Neutrophil (primary cell): ENCODE results near the gene CD8A.

ENCODE experiments used
- H3K27ac ChIP-seq: fragments of 200-600 bp; sonication (generic); 2 replicates; pipeline ENCODE4 v1.5.1; 2016; ENCODE audit warnings: mild to moderate bottlenecking, moderate library complexity
- H3K27me3 ChIP-seq: fragments of 200-600 bp; sonication (generic); 2 replicates; pipeline ENCODE4 v1.6.0; 2016; ENCODE audit warnings: mild to moderate bottlenecking
- H3K36me3 ChIP-seq: fragments of 200-600 bp; sonication (generic); 2 replicates; pipeline ENCODE4 v1.5.1; 2017
- H3K4me1 ChIP-seq, 2 experiments: fragments of 200-600 bp in 1 of 2; sonication (generic) in 1 of 2; 1 replicate in 1 of 2; 2 replicates in 1 of 2; pipeline versions ENCODE4 v1.5.1 to v1.6.1; 2013 to 2016; ENCODE audit warnings: low read depth in 1 of 2, low read length in 1 of 2, mild to moderate bottlenecking in 1 of 2, moderate library complexity in 1 of 2; ENCODE audit not compliant: control insufficient read depth in 1 of 2, insufficient read depth in 1 of 2
- H3K4me3 ChIP-seq, 2 experiments: fragments of 200-600 bp in 1 of 2; sonication (generic) in 1 of 2; 1 replicate in 1 of 2; 2 replicates in 1 of 2; pipeline ENCODE4 v1.5.1; 2013 to 2016; ENCODE audit warnings: low read depth in 1 of 2, low read length in 1 of 2, mild to moderate bottlenecking in 1 of 2, moderate library complexity in 1 of 2
- H3K9me3 ChIP-seq: fragments of 200-600 bp; sonication (generic); 2 replicates; pipeline ENCODE4 v1.5.1; 2016
- TF ChIP-seq, protein P1 (sequence below): fragments of 200-600 bp; sonication (generic); IDR thresholded peaks from 2 replicates; pipeline ENCODE4 v1.5.1; 2016; ENCODE audit warnings: antibody characterized with exemption

Gene CD8A

GRCh38 chr2:86786001-86786536, 4.6 kb downstream of the CD8A start:
- Histone ChIP-seq H3K27me3 (peaks cover 92% of the 10 kb centered on the region), H3K9me3 (no peaks in the 10 kb centered on the region), H3K27ac (no peak overlapping the region), H3K4me1 (peaks cover 15 to 20% of the 10 kb centered on the region in 2 experiments), H3K4me3 (no peak overlapping the region), H3K36me3 (no peaks in the 10 kb centered on the region)
- TF ChIP-seq, protein P1, sequence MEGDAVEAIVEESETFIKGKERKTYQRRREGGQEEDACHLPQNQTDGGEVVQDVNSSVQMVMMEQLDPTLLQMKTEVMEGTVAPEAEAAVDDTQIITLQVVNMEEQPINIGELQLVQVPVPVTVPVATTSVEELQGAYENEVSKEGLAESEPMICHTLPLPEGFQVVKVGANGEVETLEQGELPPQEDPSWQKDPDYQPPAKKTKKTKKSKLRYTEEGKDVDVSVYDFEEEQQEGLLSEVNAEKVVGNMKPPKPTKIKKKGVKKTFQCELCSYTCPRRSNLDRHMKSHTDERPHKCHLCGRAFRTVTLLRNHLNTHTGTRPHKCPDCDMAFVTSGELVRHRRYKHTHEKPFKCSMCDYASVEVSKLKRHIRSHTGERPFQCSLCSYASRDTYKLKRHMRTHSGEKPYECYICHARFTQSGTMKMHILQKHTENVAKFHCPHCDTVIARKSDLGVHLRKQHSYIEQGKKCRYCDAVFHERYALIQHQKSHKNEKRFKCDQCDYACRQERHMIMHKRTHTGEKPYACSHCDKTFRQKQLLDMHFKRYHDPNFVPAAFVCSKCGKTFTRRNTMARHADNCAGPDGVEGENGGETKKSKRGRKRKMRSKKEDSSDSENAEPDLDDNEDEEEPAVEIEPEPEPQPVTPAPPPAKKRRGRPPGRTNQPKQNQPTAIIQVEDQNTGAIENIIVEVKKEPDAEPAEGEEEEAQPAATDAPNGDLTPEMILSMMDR, result no peak

DNA sequence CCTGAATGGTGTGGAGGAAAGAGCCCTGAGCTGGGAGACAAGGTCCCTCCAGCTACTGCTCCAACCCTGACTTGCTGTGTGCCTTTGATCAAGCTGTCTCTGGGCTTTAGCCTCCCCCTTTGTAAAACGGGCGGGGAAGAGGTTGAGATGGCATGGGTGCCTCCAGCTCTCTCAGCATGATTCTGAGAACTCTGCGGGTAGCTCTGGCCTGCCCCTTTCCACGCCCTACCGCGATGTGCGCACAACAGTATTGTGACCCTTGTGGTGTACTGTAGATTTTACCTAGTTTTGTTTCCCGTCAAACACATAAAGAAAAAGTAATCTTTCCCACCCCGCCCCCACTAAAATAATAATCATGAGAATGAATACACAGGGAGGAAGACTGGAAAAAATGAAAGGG, 5.3 kb downstream of the CD8A start:
- Histone ChIP-seq H3K4me1 (peaks cover 11 to 14% of the 10 kb centered on the region in 2 experiments), H3K36me3 (no peaks in the 10 kb centered on the region), H3K27ac (no peak overlapping the region), H3K27me3 (peaks cover 87% of the 10 kb centered on the region), H3K9me3 (no peaks in the 10 kb centered on the region), H3K4me3 (no peak overlapping the region)
- TF ChIP-seq, protein P1, result no peak

GRCh38 chr2:86783615-86784339, 6.9 kb downstream of the CD8A start:
- peaks cover 4% of the 10 kb centered on the region in 2 experiments for H3K4me1 ChIP-seq
- no peak overlapping the region for H3K27ac ChIP-seq
- H3K4me3 ChIP-seq, result no peak overlapping the region
- TF ChIP-seq, protein P1, result no peak
- peaks cover 70% of the 10 kb centered on the region for H3K27me3 ChIP-seq
- no peaks in the 10 kb centered on the region for H3K36me3 ChIP-seq
- H3K9me3 ChIP-seq, result no peaks in the 10 kb centered on the region

GRCh38 chr2:86782748-86783147, 8.0 kb downstream of the CD8A start:
- Histone ChIP-seq H3K27ac (no peak overlapping the region), H3K9me3 (no peaks in the 10 kb centered on the region), H3K4me1 (peaks cover 4% of the 10 kb centered on the region in 2 experiments)

DNA sequence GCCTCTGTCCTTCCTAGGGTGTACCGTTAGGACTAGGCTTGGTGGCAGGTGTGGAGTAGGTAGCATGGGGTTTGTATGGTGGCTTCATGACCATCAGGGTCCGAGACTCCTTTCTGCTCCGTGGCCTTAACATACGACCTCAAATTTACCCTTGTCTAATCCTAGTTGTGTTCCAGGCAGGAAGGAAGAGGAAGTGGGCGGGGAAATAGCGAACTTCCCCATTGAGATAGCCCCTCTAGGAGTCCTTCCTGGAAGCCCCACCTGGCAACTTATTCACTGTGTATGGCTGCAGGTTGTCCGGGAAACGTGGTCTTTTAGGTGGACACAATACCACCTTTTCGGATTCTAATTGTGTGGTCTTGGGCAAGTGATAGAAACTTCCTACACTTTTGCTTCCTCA, 9.3 kb downstream of the CD8A start:
- peaks cover 3% of the 10 kb centered on the region for H3K36me3 ChIP-seq

More at GRCh38 chr2:86782748-86783147, 8.0 kb downstream of the CD8A start:
- H3K36me3 ChIP-seq, result no peaks in the 10 kb centered on the region
- no peak overlapping the region for H3K4me3 ChIP-seq
- TF ChIP-seq, protein P1, result no peak
- peaks cover 60% of the 10 kb centered on the region for H3K27me3 ChIP-seq

More for the DNA sequence above, 9.3 kb downstream of the CD8A start:
- H3K4me1 ChIP-seq, result peaks cover 4 to 10% of the 10 kb centered on the region in 2 experiments
- no peak overlapping the region for H3K27ac ChIP-seq
- H3K9me3 ChIP-seq, result no peaks in the 10 kb centered on the region
- no peak overlapping the region for H3K4me3 ChIP-seq
- TF ChIP-seq, protein P1, result no peak
- H3K27me3 ChIP-seq, result peaks cover 48% of the 10 kb centered on the region
